HUES48 (cell line): ENCODE measurements around the gene MYT1.
A peak's percentile ranks its signal among the peaks of the same experiment; 100 is the strongest.

Source experiments
- H3K27ac ChIP-seq: one replicate; pipeline ENCODE4 v1.7.0; 2013; ENCODE audit warnings: low read depth, low read length, inconsistent platforms
- H3K27me3 ChIP-seq: 2 replicates; pipeline ENCODE4 v1.6.1; 2013; ENCODE audit warnings: mild to moderate bottlenecking, low read length; ENCODE audit not compliant: control insufficient read depth, insufficient read depth
- H3K36me3 ChIP-seq: 2 replicates; pipeline ENCODE4 v1.6.1; 2013; ENCODE audit warnings: low read length; ENCODE audit not compliant: control insufficient read depth, insufficient read depth
- H3K4me1 ChIP-seq: 2 replicates; pipeline ENCODE4 v1.6.1; 2013; ENCODE audit warnings: mild to moderate bottlenecking, low read length; ENCODE audit not compliant: control insufficient read depth, insufficient read depth
- H3K4me3 ChIP-seq: 2 replicates; pipeline ENCODE4 v1.5.1; 2013; ENCODE audit warnings: mild to moderate bottlenecking, low read depth, low read length
- H3K9ac ChIP-seq: 2 replicates; pipeline ENCODE4 v1.6.1; 2013; ENCODE audit warnings: mild to moderate bottlenecking, low read depth, low read length, moderate library complexity
- H3K9me3 ChIP-seq: 2 replicates; pipeline ENCODE4 v1.6.1; 2013; ENCODE audit warnings: low read length; ENCODE audit not compliant: control insufficient read depth, insufficient read depth

Gene MYT1

GRCh38 chr20:64255361-64256281 lies 91.4 kb downstream of the MYT1 start, which contains the start of gene PCMTD2:
TSS of gene PCMTD2 (plus strand) at chr20:64255748. CDS start at chr20:64259966, 4,218 bp downstream.
- peaks cover 4% of the 10 kb centered on the region for H3K27me3 ChIP-seq
- peak within 1 kb of the TSS; percentile 74 for H3K9ac ChIP-seq
- H3K4me1 ChIP-seq: peaks cover 28% of the 10 kb centered on the region
- H3K27ac ChIP-seq: peak within 1 kb of the TSS; percentile 76
- peak within 1 kb of the TSS; percentile 79 for H3K4me3 ChIP-seq
- H3K36me3 ChIP-seq: 0 out of 2 replicates have a peak, but pooled peaks cover 6% of the 10 kb centered on the region
- no peaks in the 10 kb centered on the region for H3K9me3 ChIP-seq

- Histone ChIP-seq H3K27me3 (no peaks in the 10 kb centered on the region; the same call in none of the 2 replicates), H3K9ac (peak overlapping the region; percentile 74), H3K4me3 (peak overlapping the region; percentile 79), H3K9me3 (no peaks in the 10 kb centered on the region), H3K4me1 (peaks cover 28% of the 10 kb centered on the region), H3K36me3 (0 out of 2 replicates have a peak, but pooled peaks cover 8% of the 10 kb centered on the region), H3K27ac (peak overlapping the region; percentile 76)
Observed at GRCh38 chr20:64256282-64256935, 92.2 kb downstream of the MYT1 start.

DNA sequence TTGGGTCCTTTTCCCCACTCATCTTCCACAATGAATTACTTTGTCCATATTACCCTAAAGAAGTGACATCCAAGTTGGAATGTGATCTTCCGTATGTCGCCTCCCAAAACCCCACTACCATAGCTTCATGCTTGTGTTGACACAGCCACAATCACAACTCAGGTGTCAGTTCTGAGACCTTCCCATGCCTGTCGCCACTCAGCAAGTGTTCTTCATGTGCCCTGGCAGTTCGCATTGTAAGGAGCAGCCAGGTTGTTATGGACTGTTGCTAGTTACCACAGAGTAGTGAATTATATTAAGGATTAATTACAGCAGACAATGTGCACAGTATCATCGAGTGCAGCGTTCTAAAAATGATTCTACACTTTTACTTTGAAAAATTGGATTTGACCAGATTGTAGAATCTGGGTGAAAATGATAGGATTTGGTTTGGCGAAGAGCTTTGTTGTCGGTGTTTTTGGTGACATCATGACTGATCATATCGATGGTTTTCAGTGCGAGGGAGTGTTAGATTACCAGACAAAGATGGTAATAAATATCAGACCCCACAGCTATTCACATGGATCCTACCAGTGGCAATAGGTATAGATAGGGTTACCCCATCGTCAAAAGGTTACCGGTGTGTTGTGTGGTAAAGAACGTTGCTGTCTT lies 93.0 kb downstream of the MYT1 start:
- no peak overlapping the region for H3K27ac ChIP-seq
- H3K9me3 ChIP-seq: no peaks in the 10 kb centered on the region
- H3K4me3 ChIP-seq: no peak overlapping the region
- H3K9ac ChIP-seq: no peak overlapping the region
- H3K27me3 ChIP-seq: no peaks in the 10 kb centered on the region; the same call in none of the 2 replicates
- H3K4me1 ChIP-seq: peaks cover 28% of the 10 kb centered on the region
- H3K36me3 ChIP-seq: peaks cover 9% of the 10 kb centered on the region; the same call in 1 of the 2 replicates

DNA sequence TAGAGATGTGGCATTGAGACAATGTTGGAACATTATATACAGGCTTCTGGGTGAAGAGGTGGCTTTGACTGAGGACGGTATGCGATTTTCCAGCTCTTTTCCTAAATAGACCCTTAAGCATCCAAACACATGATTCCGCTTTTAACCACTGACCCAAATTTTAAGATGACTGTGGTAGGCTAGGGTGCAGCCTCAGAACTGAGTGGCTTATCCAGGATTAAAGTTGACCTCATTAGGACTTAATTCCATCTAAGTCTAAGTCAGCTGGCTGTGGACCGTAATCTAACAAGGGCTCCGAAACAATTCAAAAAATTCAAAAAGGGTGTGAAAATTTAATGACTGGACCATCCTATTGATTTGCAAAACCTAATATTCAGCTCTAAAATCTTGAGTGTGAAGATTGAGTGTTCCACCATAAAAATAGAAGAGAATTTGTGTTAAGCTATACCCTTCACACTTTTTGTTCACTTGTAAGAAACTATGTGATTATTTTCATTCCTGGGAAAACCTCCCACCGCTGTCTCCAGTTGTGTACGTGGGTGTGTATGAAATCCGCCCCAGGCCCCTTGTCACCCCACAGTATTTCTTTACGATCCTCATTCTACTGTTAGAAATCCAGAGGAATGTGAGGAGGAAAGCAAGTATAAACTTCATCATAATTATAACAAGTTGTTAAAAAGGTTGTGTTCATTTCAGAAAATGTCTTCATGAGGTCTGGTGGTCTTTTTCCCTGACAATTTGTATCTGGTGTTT lies 94.0 kb downstream of the MYT1 start:
- H3K27ac ChIP-seq: no peak overlapping the region
- H3K9ac ChIP-seq: no peak overlapping the region
- H3K36me3 ChIP-seq: peaks cover 14% of the 10 kb centered on the region; the same call in 1 of the 2 replicates
- no peaks in the 10 kb centered on the region for H3K9me3 ChIP-seq
- H3K4me1 ChIP-seq: peaks cover 28% of the 10 kb centered on the region
- H3K27me3 ChIP-seq: no peaks in the 10 kb centered on the region; the same call in none of the 2 replicates
- no peak overlapping the region for H3K4me3 ChIP-seq

- H3K9me3 ChIP-seq: no peaks in the 10 kb centered on the region
- no peaks in the 10 kb centered on the region for H3K27me3 ChIP-seq
- H3K4me3 ChIP-seq: no peak overlapping the region
- H3K9ac ChIP-seq: no peak overlapping the region
- H3K4me1 ChIP-seq: peaks cover 22% of the 10 kb centered on the region
- no peak overlapping the region for H3K27ac ChIP-seq
- peaks cover 18% of the 10 kb centered on the region for H3K36me3 ChIP-seq
Observed at GRCh38 chr20:64260239-64260638, 96.0 kb downstream of the MYT1 start.

DNA sequence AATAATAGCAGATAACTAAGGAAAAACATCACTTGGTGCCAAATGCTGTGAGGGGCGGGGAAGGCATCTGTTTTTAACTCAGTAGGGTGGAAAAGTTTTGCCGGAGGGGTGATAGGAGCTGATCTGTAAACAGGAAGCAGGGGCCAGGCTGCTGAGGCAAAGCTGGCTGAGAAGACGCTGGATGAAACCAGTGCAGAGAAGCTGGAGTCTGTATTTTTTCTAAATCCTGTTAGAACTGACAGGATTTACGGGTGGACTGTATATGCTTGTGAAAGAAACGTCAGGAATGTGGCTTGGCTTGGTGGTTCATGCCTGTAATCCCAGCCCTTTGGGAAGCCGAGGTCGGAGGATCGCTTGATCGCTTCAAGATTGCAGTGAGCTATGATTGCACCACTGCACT lies 96.9 kb downstream of the MYT1 start:
- peaks cover 23% of the 10 kb centered on the region for H3K36me3 ChIP-seq
- H3K9ac ChIP-seq: no peak overlapping the region
- no peaks in the 10 kb centered on the region for H3K27me3 ChIP-seq
- H3K9me3 ChIP-seq: no peaks in the 10 kb centered on the region
- no peak overlapping the region for H3K27ac ChIP-seq
- H3K4me3 ChIP-seq: no peak overlapping the region
- H3K4me1 ChIP-seq: peaks cover 22% of the 10 kb centered on the region; the same call in 1 of the 2 replicates

DNA sequence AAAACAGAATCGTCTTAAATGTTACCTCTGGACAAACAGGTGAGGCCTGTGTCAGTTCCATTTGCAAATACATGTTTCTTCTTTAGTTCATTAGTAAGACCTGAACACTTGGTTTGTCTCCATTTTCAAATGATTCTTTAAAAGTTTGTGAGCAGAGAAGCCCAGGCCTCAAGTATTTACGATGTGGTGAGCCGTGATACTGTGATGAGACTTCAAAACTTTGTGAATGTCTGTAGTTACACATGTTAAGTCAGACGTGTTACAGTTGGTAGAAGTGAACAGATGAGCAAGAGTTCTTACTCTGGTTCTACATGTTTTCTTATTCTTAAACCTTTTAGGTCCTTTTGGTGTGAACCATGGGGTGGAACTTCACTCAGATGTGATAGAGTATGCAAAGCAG lies 99.8 kb downstream of the MYT1 start:
- no peaks in the 10 kb centered on the region for H3K27me3 ChIP-seq
- H3K27ac ChIP-seq: no peak overlapping the region
- H3K9ac ChIP-seq: no peak overlapping the region
- no peak overlapping the region for H3K4me3 ChIP-seq
- H3K36me3 ChIP-seq: peaks cover 23% of the 10 kb centered on the region
- H3K9me3 ChIP-seq: no peaks in the 10 kb centered on the region
- H3K4me1 ChIP-seq: peaks cover 2% of the 10 kb centered on the region; the same call in 1 of the 2 replicates

GRCh38 chr20:64265201-64265600 lies 100.9 kb downstream of the MYT1 start:
- Histone ChIP-seq H3K4me1 (no peaks in the 10 kb centered on the region), H3K4me3 (no peak overlapping the region), H3K27ac (no peak overlapping the region), H3K9me3 (no peaks in the 10 kb centered on the region), H3K36me3 (peaks cover 20% of the 10 kb centered on the region), H3K9ac (no peak overlapping the region), H3K27me3 (no peaks in the 10 kb centered on the region)

GRCh38 chr20:64266988-64267387 lies 102.7 kb downstream of the MYT1 start:
- Histone ChIP-seq H3K27me3 (no peaks in the 10 kb centered on the region), H3K9ac (no peak overlapping the region), H3K4me1 (no peaks in the 10 kb centered on the region), H3K9me3 (no peaks in the 10 kb centered on the region), H3K27ac (no peak overlapping the region), H3K4me3 (no peak overlapping the region), H3K36me3 (peaks cover 15% of the 10 kb centered on the region)

GRCh38 chr20:64268174-64268573 lies 103.9 kb downstream of the MYT1 start:
- H3K4me1 ChIP-seq: no peaks in the 10 kb centered on the region
- no peak overlapping the region for H3K27ac ChIP-seq
- H3K9ac ChIP-seq: no peak overlapping the region
- peaks cover 12% of the 10 kb centered on the region for H3K36me3 ChIP-seq
- H3K27me3 ChIP-seq: no peaks in the 10 kb centered on the region
- no peaks in the 10 kb centered on the region for H3K9me3 ChIP-seq
- no peak overlapping the region for H3K4me3 ChIP-seq
